SK-N-SH treated with all-trans-retinoic acid at 6 μM for 48 hours (cell line): ENCODE results near the gene TBCD.

Source experiments
- ATAC-seq: fragments of 200-7000 bp; cut with Tn5 transposase; 3 replicates; pipeline ENCODE4 v1.9.1; 2020; ENCODE audit warnings: mild to moderate bottlenecking, moderate library complexity
- ARNTL ChIP-seq: fragments of 450-650 bp; formaldehyde crosslinking; IDR thresholded peaks from 2 replicates; pipeline ENCODE4 v1.5.0; 2020; ENCODE audit warnings: low read depth, mild to moderate bottlenecking, moderate library complexity, borderline replicate concordance
- BACH2 ChIP-seq: fragments of 250-450 bp; sonication (Bioruptor Pico); IDR thresholded peaks from 2 replicates; pipeline ENCODE4 v1.9.0; 2021; ENCODE audit warnings: mild to moderate bottlenecking, borderline replicate concordance
- CSDC2 ChIP-seq: fragments of 250-450 bp; sonication (Bioruptor Pico); IDR thresholded peaks from 2 replicates; pipeline ENCODE4 v1.5.0; 2020; ENCODE audit warnings: mild to moderate bottlenecking, moderate library complexity
- ESRRG ChIP-seq: fragments of 250-450 bp; sonication (Bioruptor Pico); IDR thresholded peaks from 2 replicates; pipeline ENCODE4 v1.6.1; 2021; ENCODE audit warnings: mild to moderate bottlenecking
- GLIS3 ChIP-seq: fragments of 250-450 bp; sonication (Bioruptor Pico); IDR thresholded peaks from 2 replicates; pipeline ENCODE4 v1.5.0; 2020; ENCODE audit warnings: mild to moderate bottlenecking, moderate library complexity
- ISL1 ChIP-seq: fragments of 250-450 bp; sonication (Bioruptor Pico); IDR thresholded peaks from 2 replicates; pipeline ENCODE4 v2.1.2; 2022; ENCODE audit warnings: mild to moderate bottlenecking, moderate library complexity
- OSR1 ChIP-seq: fragments of 250-450 bp; sonication (Bioruptor Pico); IDR thresholded peaks from 2 replicates; pipeline ENCODE4 v1.8.0; 2022; ENCODE audit warnings: moderate library complexity, mild to moderate bottlenecking, inconsistent platforms
- PATZ1 ChIP-seq: fragments of 250-450 bp; sonication (Bioruptor Pico); IDR thresholded peaks from 2 replicates; pipeline ENCODE4 v1.8.0; 2020; ENCODE audit warnings: mild to moderate bottlenecking, moderate library complexity, borderline replicate concordance
- RARB ChIP-seq: fragments of 250-450 bp; sonication (Bioruptor Pico); IDR thresholded peaks from 2 replicates; pipeline ENCODE4 v1.8.0; 2021; ENCODE audit warnings: mild to moderate bottlenecking, moderate library complexity
- SNAI2 ChIP-seq: fragments of 250-450 bp; sonication (Bioruptor Pico); IDR thresholded peaks from 2 replicates; pipeline ENCODE4 v1.5.0; 2020; ENCODE audit warnings: mild to moderate bottlenecking, moderate library complexity
- TCF4 ChIP-seq: fragments of 250-450 bp; sonication (Bioruptor Pico); IDR thresholded peaks from 2 replicates; pipeline ENCODE4 v1.8.0; 2021; ENCODE audit warnings: mild to moderate bottlenecking, moderate library complexity, borderline replicate concordance
- TOX ChIP-seq: fragments of 250-450 bp; sonication (Bioruptor Pico); IDR thresholded peaks from 2 replicates; pipeline ENCODE4 v1.8.0; 2021; ENCODE audit warnings: mild to moderate bottlenecking, moderate library complexity, borderline replicate concordance
- TSHZ2 ChIP-seq: fragments of 250-450 bp; sonication (Bioruptor Pico); IDR thresholded peaks from 2 replicates; pipeline ENCODE4 v1.5.0; 2020; ENCODE audit warnings: mild to moderate bottlenecking, moderate library complexity
- ZC3H10 ChIP-seq: fragments of 250-450 bp; sonication (Bioruptor Pico); IDR thresholded peaks from 2 replicates; pipeline ENCODE4 v1.5.1; 2021; ENCODE audit warnings: mild to moderate bottlenecking, moderate library complexity
- ZFP3 ChIP-seq: fragments of 250-450 bp; sonication (Bioruptor Pico); IDR thresholded peaks from 2 replicates; pipeline ENCODE4 v1.5.0; 2020; ENCODE audit warnings: mild to moderate bottlenecking, moderate library complexity
- ZFP30 ChIP-seq: fragments of 450-650 bp; formaldehyde crosslinking; IDR thresholded peaks from 2 replicates; pipeline ENCODE4 v1.5.0; 2022; ENCODE audit warnings: mild to moderate bottlenecking, moderate library complexity
- ZNF565 ChIP-seq: fragments of 450-650 bp; formaldehyde crosslinking; conservative IDR thresholded peaks from 2 replicates; pipeline ENCODE4 v1.5.0; 2020; ENCODE audit warnings: low read depth, mild to moderate bottlenecking, moderate library complexity
- ZNF70 ChIP-seq: fragments of 450-650 bp; formaldehyde crosslinking; IDR thresholded peaks from 2 replicates; pipeline ENCODE4 v1.5.0; 2020; ENCODE audit warnings: mild to moderate bottlenecking, moderate library complexity
- ZNF8 ChIP-seq: fragments of 450-650 bp; formaldehyde crosslinking; IDR thresholded peaks from 2 replicates; pipeline ENCODE4 v1.5.0; 2020; ENCODE audit warnings: mild to moderate bottlenecking, moderate library complexity
- TF ChIP-seq, protein P1 (sequence below): fragments of 250-450 bp; sonication (Bioruptor Pico); IDR thresholded peaks from 2 replicates; pipeline ENCODE4 v1.8.0; 2021; ENCODE audit warnings: low read depth, mild to moderate bottlenecking, moderate library complexity, borderline replicate concordance
- TF ChIP-seq, protein P2 (sequence below): fragments of 250-450 bp; sonication (Bioruptor Pico); IDR thresholded peaks from 2 replicates; pipeline ENCODE4 v1.5.1; 2020; ENCODE audit warnings: low read depth, mild to moderate bottlenecking, moderate library complexity
- TF ChIP-seq, protein P3 (sequence below): fragments of 250-450 bp; sonication (Bioruptor Pico); IDR thresholded peaks from 2 replicates; pipeline ENCODE4 v1.5.1; 2021; ENCODE audit warnings: mild to moderate bottlenecking, moderate library complexity

TBCD gene

DNA sequence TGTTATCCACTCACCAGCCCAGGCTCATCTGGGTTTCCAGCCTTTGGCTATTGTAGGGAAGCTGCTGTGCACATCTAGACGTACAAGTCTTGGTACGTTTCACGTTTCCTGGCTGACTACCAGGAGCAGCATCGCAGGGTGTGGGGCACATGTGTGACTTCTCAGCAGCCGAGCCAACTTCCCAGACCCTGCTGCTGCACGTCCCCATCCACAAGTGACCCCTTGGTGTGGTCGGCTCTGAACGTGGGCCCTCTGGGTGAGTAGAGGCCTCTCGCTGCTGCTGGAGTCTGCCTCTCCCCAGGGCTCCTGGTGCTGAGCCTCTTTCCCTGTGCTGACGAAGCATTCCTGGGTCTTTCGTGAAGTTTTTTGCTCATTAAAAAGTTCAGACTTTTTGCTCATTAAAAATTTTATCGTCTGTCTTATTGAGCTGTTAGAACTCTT, 158.2 kb downstream of the TBCD start:
- no peak for TF ChIP-seq ZFP30 (CRISPR knock-in tag)
- TF ChIP-seq, protein P1, sequence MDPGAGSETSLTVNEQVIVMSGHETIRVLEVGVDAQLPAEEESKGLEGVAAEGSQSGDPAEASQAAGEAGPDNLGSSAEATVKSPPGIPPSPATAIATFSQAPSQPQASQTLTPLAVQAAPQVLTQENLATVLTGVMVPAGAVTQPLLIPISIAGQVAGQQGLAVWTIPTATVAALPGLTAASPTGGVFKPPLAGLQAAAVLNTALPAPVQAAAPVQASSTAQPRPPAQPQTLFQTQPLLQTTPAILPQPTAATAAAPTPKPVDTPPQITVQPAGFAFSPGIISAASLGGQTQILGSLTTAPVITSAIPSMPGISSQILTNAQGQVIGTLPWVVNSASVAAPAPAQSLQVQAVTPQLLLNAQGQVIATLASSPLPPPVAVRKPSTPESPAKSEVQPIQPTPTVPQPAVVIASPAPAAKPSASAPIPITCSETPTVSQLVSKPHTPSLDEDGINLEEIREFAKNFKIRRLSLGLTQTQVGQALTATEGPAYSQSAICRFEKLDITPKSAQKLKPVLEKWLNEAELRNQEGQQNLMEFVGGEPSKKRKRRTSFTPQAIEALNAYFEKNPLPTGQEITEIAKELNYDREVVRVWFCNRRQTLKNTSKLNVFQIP = no peak
- no peak for TF ChIP-seq ESRRG (CRISPR knock-in tag)
- no peak for TF ChIP-seq ZC3H10 (CRISPR knock-in tag)
- TF ChIP-seq TCF4 (CRISPR knock-in tag) = no peak
- no peak for TF ChIP-seq TSHZ2
- no peak for TF ChIP-seq BACH2 (CRISPR knock-in tag)
- TF ChIP-seq, protein P2, sequence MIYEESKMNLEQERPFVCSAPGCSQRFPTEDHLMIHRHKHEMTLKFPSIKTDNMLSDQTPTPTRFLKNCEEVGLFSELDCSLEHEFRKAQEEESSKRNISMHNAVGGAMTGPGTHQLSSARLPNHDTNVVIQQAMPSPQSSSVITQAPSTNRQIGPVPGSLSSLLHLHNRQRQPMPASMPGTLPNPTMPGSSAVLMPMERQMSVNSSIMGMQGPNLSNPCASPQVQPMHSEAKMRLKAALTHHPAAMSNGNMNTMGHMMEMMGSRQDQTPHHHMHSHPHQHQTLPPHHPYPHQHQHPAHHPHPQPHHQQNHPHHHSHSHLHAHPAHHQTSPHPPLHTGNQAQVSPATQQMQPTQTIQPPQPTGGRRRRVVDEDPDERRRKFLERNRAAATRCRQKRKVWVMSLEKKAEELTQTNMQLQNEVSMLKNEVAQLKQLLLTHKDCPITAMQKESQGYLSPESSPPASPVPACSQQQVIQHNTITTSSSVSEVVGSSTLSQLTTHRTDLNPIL (CRISPR knock-in tag) = no peak
- no peak for TF ChIP-seq TOX
- no peak for TF ChIP-seq ZNF8 (CRISPR knock-in tag)
- no peak for TF ChIP-seq ZFP3
- no peak for TF ChIP-seq ISL1 (CRISPR knock-in tag)
- TF ChIP-seq SNAI2 = no peak
- no peak for TF ChIP-seq RARB (CRISPR knock-in tag)
- ATAC-seq = no peak

GRCh38 chr17:82910770-82911169, 158.9 kb downstream of the TBCD start:
- no peak for TF ChIP-seq CSDC2 (CRISPR knock-in tag)
- no peak for ATAC-seq

DNA sequence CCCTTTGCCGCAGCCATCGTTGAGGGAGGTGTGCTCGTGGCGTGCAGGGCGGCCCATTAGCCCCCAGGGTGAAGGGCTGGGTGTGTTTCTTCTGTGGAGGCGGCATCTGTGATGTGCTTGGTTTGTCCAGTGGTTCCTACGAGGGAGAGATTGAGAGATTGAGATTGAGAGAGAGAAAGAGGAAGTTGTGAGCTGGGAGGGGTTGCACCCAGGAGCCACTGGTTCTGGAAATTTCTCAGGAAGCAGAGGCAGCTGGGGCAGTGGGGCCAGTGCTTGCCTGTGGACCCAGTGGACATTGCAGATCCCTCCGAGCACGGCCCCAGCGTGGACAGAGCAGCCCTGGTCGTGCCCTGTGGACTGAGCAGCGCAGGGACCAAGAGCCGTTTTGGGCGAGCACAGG, 160.0 kb downstream of the TBCD start:
- ATAC-seq = no peak
- no peak for TF ChIP-seq ARNTL (CRISPR knock-in tag)
- no peak for TF ChIP-seq ZNF70 (CRISPR knock-in tag)
- TF ChIP-seq, protein P2 (CRISPR knock-in tag) = no peak
- no peak for TF ChIP-seq PATZ1 (CRISPR knock-in tag)
- TF ChIP-seq GLIS3 (CRISPR knock-in tag) = no peak
- TF ChIP-seq, protein P3, sequence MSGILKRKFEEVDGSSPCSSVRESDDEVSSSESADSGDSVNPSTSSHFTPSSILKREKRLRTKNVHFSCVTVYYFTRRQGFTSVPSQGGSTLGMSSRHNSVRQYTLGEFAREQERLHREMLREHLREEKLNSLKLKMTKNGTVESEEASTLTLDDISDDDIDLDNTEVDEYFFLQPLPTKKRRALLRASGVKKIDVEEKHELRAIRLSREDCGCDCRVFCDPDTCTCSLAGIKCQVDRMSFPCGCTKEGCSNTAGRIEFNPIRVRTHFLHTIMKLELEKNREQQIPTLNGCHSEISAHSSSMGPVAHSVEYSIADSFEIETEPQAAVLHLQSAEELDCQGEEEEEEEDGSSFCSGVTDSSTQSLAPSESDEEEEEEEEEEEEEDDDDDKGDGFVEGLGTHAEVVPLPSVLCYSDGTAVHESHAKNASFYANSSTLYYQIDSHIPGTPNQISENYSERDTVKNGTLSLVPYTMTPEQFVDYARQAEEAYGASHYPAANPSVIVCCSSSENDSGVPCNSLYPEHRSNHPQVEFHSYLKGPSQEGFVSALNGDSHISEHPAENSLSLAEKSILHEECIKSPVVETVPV (CRISPR knock-in tag) = no peak
- no peak for TF ChIP-seq TOX
- TF ChIP-seq TCF4 (CRISPR knock-in tag) = no peak
- no peak for TF ChIP-seq CSDC2 (CRISPR knock-in tag)
- TF ChIP-seq ZNF565 (CRISPR knock-in tag) = no peak
- no peak for TF ChIP-seq OSR1 (CRISPR knock-in tag)
- no peak for TF ChIP-seq ZNF8 (CRISPR knock-in tag)
- TF ChIP-seq ZFP30 (CRISPR knock-in tag) = no peak
- TF ChIP-seq TSHZ2 = no peak
- TF ChIP-seq, protein P1 = no peak
- no peak for TF ChIP-seq ZC3H10 (CRISPR knock-in tag)
- TF ChIP-seq BACH2 (CRISPR knock-in tag) = no peak
- TF ChIP-seq SNAI2 = no peak
- no peak for TF ChIP-seq ZFP3
- TF ChIP-seq ISL1 (CRISPR knock-in tag) = no peak
